H1 (cell line): ENCODE data around the gene CTRL. TPM values are rescaled to one million over a fixed set of nuclear protein-coding genes. Genes with fewer than 3 reads are reported as not detected.
A peak's percentile ranks its signal among the peaks of the same experiment; 100 is the strongest.

Source experiments
- CTCF ChIA-PET: fragments of 300-600 bp; sonication (Branson Sonifier 250); formaldehyde crosslinking; loops from one replicate; lab custom pipeline; 2021; ENCODE audit not compliant: partially characterized antibody; lab: Charles Lee
- POLR2A ChIA-PET: fragments of 300-600 bp; sonication (Branson Sonifier 250); formaldehyde crosslinking; loops from one replicate; lab custom pipeline; 2021; ENCODE audit warnings: inconsistent platforms; ENCODE audit not compliant: partially characterized antibody; lab: Charles Lee
- DNase-seq, 2 experiments: peaks; one replicate each; pipeline versions ENCODE4 v3.0.0 to v3.0.0-alpha.2; 2010 to 2022; ENCODE audit warnings: low spot score in 2 of 2, low read depth in 1 of 2, mixed read lengths in 1 of 2
- FAIRE-seq: peaks from 2 replicates; lab custom pipeline; 2011; peaks lifted over from hg19 to GRCh38; lab: Jason Lieb, UNC
- H2AFZ ChIP-seq: 2 replicates; pipeline ENCODE4 v1.8.1; 2012; ENCODE audit warnings: low read length, inconsistent platforms
- H2AK5ac ChIP-seq: 2 replicates; pipeline ENCODE4 v1.6.1; 2013; ENCODE audit warnings: low read depth, low read length
- H2BK120ac ChIP-seq: replicated peaks from 2 replicates; pipeline ENCODE3; 2013; ENCODE audit warnings: low read depth, low read length, inconsistent platforms
- H2BK12ac ChIP-seq: 2 replicates; pipeline ENCODE4 v1.6.1; 2013; ENCODE audit warnings: low read depth, low read length
- H2BK15ac ChIP-seq: 2 replicates; pipeline ENCODE4 v1.6.1; 2013; ENCODE audit warnings: low read length
- H2BK20ac ChIP-seq: 2 replicates; pipeline ENCODE4 v1.6.1; 2013; ENCODE audit warnings: low read length
- H2BK5ac ChIP-seq: 2 replicates; pipeline ENCODE4 v1.6.1; 2013; ENCODE audit warnings: low read depth, low read length
- H3K14ac ChIP-seq: 2 replicates; pipeline ENCODE4 v1.6.1; 2013; ENCODE audit warnings: inconsistent platforms; ENCODE audit not compliant: insufficient read length
- H3K18ac ChIP-seq: 2 replicates; pipeline ENCODE4 v1.6.1; 2013; ENCODE audit warnings: low read length; ENCODE audit errors: extremely low read depth
- H3K23ac ChIP-seq: 2 replicates; pipeline ENCODE4 v1.6.1; 2013; ENCODE audit warnings: inconsistent platforms; ENCODE audit not compliant: insufficient read length
- H3K23me2 ChIP-seq: 2 replicates; pipeline ENCODE4 v1.6.1; 2013; ENCODE audit warnings: low read depth, low read length
- H3K27ac ChIP-seq: 2 replicates; pipeline ENCODE4 v1.6.1; 2011; ENCODE audit warnings: low read depth, low read length, inconsistent platforms
- H3K27me3 ChIP-seq, 4 experiments: replicated peaks in 1 of 4; 1 replicate in 1 of 4; 2 replicates in 3 of 4; pipeline versions ENCODE4 v1.6.1 to v1.8.1; 2011 to 2013; ENCODE audit warnings: low read length in 3 of 4, mild to moderate bottlenecking in 3 of 4, inconsistent platforms in 2 of 4, mixed read lengths in 2 of 4, moderate library complexity in 1 of 4; ENCODE audit not compliant: control insufficient read depth in 3 of 4, insufficient read depth in 3 of 4; ENCODE audit errors: extremely low read depth in 1 of 4
- H3K36me3 ChIP-seq, 4 experiments: 2 replicates each; pipeline versions ENCODE4 v1.6.1 to v1.8.1; 2011 to 2013; ENCODE audit warnings: mild to moderate bottlenecking in 4 of 4, low read length in 3 of 4, moderate library complexity in 2 of 4, control low read depth in 1 of 4, inconsistent platforms in 1 of 4; ENCODE audit not compliant: insufficient read depth in 4 of 4, control insufficient read depth in 2 of 4
- H3K4ac ChIP-seq: replicated peaks from 2 replicates; pipeline ENCODE3; 2013; ENCODE audit warnings: low read length, low read depth, mixed read lengths, inconsistent platforms; ENCODE audit not compliant: insufficient read length
- H3K4me1 ChIP-seq, 4 experiments: replicated peaks in 1 of 4; 1 replicate in 1 of 4; 2 replicates in 3 of 4; pipeline versions ENCODE4 v1.6.1 to v1.8.1; 2011 to 2013; ENCODE audit warnings: low read length in 3 of 4, inconsistent platforms in 2 of 4, mixed read lengths in 1 of 4; ENCODE audit not compliant: insufficient read depth in 4 of 4, control insufficient read depth in 3 of 4
- H3K4me2 ChIP-seq, 2 experiments: 2 replicates each; pipeline versions ENCODE4 v1.6.1 to v1.8.1; 2011 to 2013; ENCODE audit warnings: low read depth in 2 of 2, low read length in 2 of 2, control low read depth in 1 of 2, inconsistent platforms in 1 of 2, mild to moderate bottlenecking in 1 of 2; ENCODE audit not compliant: insufficient read depth in 1 of 2
- H3K4me3 ChIP-seq, 4 experiments: fragments of 200-600, 300-600 bp in 1 of 4; sonication (generic), shearing (Covaris generic), sonication (Bioruptor Twin) in 1 of 4; 2 replicates each; pipeline versions ENCODE4 v1.5.1 to v1.8.1; 2011 to 2016; ENCODE audit warnings: low read length in 4 of 4, low read depth in 3 of 4, control low read depth in 2 of 4, inconsistent platforms in 2 of 4, mild to moderate bottlenecking in 2 of 4, mixed read lengths in 1 of 4, moderate library complexity in 1 of 4; ENCODE audit not compliant: insufficient read depth in 2 of 4; ENCODE audit errors: extremely low read depth in 1 of 4
- H3K56ac ChIP-seq: replicated peaks from 2 replicates; pipeline ENCODE3; 2013; ENCODE audit warnings: low read depth, mild to moderate bottlenecking, mixed read lengths, low read length, inconsistent platforms; ENCODE audit not compliant: insufficient read length
- H3K79me1 ChIP-seq: 2 replicates; pipeline ENCODE4 v1.6.1; 2013; ENCODE audit warnings: low read depth, low read length, control low read depth
- H3K79me2 ChIP-seq, 2 experiments: 2 replicates each; pipeline versions ENCODE4 v1.6.1 to v1.8.1; 2012 to 2013; ENCODE audit warnings: low read length in 2 of 2, mild to moderate bottlenecking in 2 of 2, inconsistent platforms in 1 of 2; ENCODE audit not compliant: insufficient read depth in 2 of 2, control insufficient read depth in 1 of 2
- H3K9ac ChIP-seq, 4 experiments: replicated peaks in 1 of 4; 1 replicate in 1 of 4; 2 replicates in 3 of 4; pipeline versions ENCODE4 v1.6.1 to v1.8.1; 2011 to 2013; ENCODE audit warnings: low read depth in 3 of 4, low read length in 3 of 4, control low read depth in 2 of 4, mild to moderate bottlenecking in 2 of 4, moderate library complexity in 2 of 4, inconsistent platforms in 1 of 4; ENCODE audit errors: extremely low read depth in 1 of 4
- H3K9me3 ChIP-seq, 2 experiments: 2 replicates each; pipeline versions ENCODE4 v1.6.1 to v1.8.1; 2012 to 2013; ENCODE audit warnings: mild to moderate bottlenecking in 2 of 2, moderate library complexity in 2 of 2, control low read depth in 1 of 2, inconsistent platforms in 1 of 2, low read depth in 1 of 2, low read length in 1 of 2, mixed read lengths in 1 of 2; ENCODE audit not compliant: insufficient read depth in 2 of 2
- H4K20me1 ChIP-seq, 2 experiments: replicated peaks in 1 of 2; 2 replicates each; pipeline versions ENCODE3 to v1.8.1; 2011 to 2013; ENCODE audit warnings: inconsistent platforms in 2 of 2, low read length in 2 of 2, mild to moderate bottlenecking in 1 of 2; ENCODE audit not compliant: insufficient read depth in 2 of 2, control insufficient read depth in 1 of 2
- H4K5ac ChIP-seq: 2 replicates; pipeline ENCODE4 v1.6.1; 2013; ENCODE audit warnings: low read length, low read depth, mixed read lengths, inconsistent platforms; ENCODE audit not compliant: insufficient read length
- H4K8ac ChIP-seq: 2 replicates; pipeline ENCODE4 v1.8.0; 2013; ENCODE audit warnings: mild to moderate bottlenecking, moderate library complexity, low read length, inconsistent platforms; ENCODE audit not compliant: insufficient read depth; ENCODE audit errors: extremely low read depth
- H4K91ac ChIP-seq: replicated peaks from 2 replicates; pipeline ENCODE3; 2013; ENCODE audit warnings: low read length, mixed read lengths, inconsistent platforms; ENCODE audit not compliant: insufficient read length
- KDM5A ChIP-seq: fragments of 200-600 bp; IDR thresholded peaks from 2 replicates; pipeline ENCODE4 v1.7.1; 2012; ENCODE audit warnings: mild to moderate bottlenecking, low read length, inconsistent platforms, mixed read lengths
- RAD21 ChIP-seq, 2 experiments: IDR thresholded peaks in 1 of 2; conservative IDR thresholded peaks in 1 of 2; 2 replicates each; pipeline ENCODE4 v1.6.1; 2011; ENCODE audit warnings: low read depth in 2 of 2, low read length in 2 of 2, improper control_type of control experiment in 1 of 2, inconsistent platforms in 1 of 2, mild to moderate bottlenecking in 1 of 2, moderate library complexity in 1 of 2
- WGBS, 2 experiments: shearing (Covaris generic) in 1 of 2; methylation state at CpG; one replicate each; pipeline versions ENCODE4 v1.1.6 to v1.1.7; 2013 to 2015; ENCODE audit warnings: low lambda C conversion rate in 2 of 2, mixed read lengths in 2 of 2, inconsistent platforms in 1 of 2, low coverage in 1 of 2, missing lambda C conversion rate in 1 of 2; ENCODE audit not compliant: insufficient replicate concordance in 2 of 2, insufficient coverage in 1 of 2, insufficient read length in 1 of 2; ENCODE audit errors: extremely low coverage in 1 of 2, missing lambda C conversion rate in 1 of 2; 5-methylcytosine and 5-hydroxymethylcytosine counted together
- polyA plus RNA-seq, 7 experiments: library from polyadenylated mRNA; depleted of rRNA in 3 of 7; stranded (reverse) in 5 of 7; unstranded in 2 of 7; fragments of >200 nt in 5 of 7; fragments of 200-250 nt in 2 of 7; gene quantifications; 1 replicate in 5 of 7; 2 replicates in 1 of 7; 4 replicates in 1 of 7; pipeline versions ENCODE4 v1.2.1 to v1.2.3, GENCODE V29; 2011 to 2013; ENCODE audit warnings: missing spikeins in 2 of 7, mixed read lengths in 2 of 7
- total RNA-seq: library from RNA; stranded (reverse); fragmentation: NEBNext Ultra II Directional; extraction: Animal tissue kit (Norgen Biotek cat#: 25700); gene quantifications from 2 replicates; pipeline ENCODE4 v1.2.1, GENCODE V29; 2021
- TF ChIP-seq, protein P1 (sequence below), 3 experiments: IDR thresholded peaks; 1 replicate in 2 of 3; 2 replicates in 1 of 3; pipeline versions ENCODE4 v1.5.1 to v1.6.1; 2011; ENCODE audit warnings: low read length in 3 of 3, mild to moderate bottlenecking in 3 of 3, inconsistent platforms in 2 of 3, low read depth in 1 of 3, moderate library complexity in 1 of 3; ENCODE audit not compliant: insufficient read depth in 1 of 3; ENCODE audit errors: control extremely low read depth in 1 of 3

Gene CTRL
- total and polyA plus RNA-seq, 2 of the 8 experiments (the other 6 are each of a cell fraction or from before 2014, with no cell fraction given), result 1.7 to 4.2 TPM

DNA sequence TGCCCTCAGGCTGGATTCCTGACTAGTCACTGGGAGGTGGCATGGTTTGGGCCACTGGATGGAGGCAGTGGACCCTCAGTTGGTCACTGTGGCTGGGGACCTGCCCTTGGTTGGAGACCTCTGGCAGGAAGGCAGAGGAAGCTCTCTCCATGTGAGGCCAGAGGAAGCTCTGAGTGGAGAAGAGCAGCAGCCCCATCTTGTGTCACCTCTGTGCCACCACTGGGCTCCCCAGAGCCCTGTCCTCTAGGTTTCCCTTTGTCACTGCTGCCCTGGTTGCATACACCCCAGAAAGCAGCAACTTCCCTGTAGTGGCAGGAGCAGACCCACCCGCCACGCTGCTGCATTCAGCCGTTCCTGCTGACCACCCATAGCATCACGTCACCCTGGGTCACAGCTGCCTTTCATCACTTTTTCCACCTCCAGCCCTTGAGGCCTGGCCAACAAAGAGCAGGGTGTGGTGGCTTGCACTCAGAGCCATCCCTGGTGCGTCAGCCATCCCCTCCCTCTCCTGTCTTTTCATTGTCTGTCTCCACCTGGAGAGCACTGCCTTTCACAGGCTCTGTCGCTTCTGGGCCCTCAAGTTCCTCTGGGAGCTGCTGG lies 11.9 kb downstream of the CTRL start:
- Histone ChIP-seq H3K79me2 (no peaks in the 10 kb centered on the region; a peak in 1 of 4 replicates), H3K79me1 (peaks cover 10% of the 10 kb centered on the region), H3K23me2 (no peaks in the 10 kb centered on the region), H4K91ac (no peak overlapping the region), H3K4me2 (no peak overlapping the region), H3K4ac (no peak overlapping the region), H3K56ac (no peak overlapping the region), H2BK12ac (no peak overlapping the region), H3K27ac (no peak overlapping the region), H3K9me3 (no peaks in the 10 kb centered on the region), H4K8ac (peak overlapping the region; percentile 3; the same call in 1 of the 2 replicates), H4K5ac (no peak overlapping the region), H3K27me3 (no peaks in the 10 kb centered on the region), H4K20me1 (peaks cover 12 to 14% of the 10 kb centered on the region in 2 experiments), H3K23ac (no peak overlapping the region)
- no peak for FAIRE-seq
- WGBS, 2 experiments, result 81% methylated on average over 6 of the region's 6 CpGs; no CpG with 5 or more reads in 1 of the 2 experiments
- CTCF ChIA-PET, result interaction anchor here (0.6 to 8.9 kb wide), 9 partner anchors 9 to 119 kb away, joined by 3 to 58 read pairs (median 6); partner anchors contain the start of genes CTRL and NRN1L
- TF ChIP-seq, protein P1, sequence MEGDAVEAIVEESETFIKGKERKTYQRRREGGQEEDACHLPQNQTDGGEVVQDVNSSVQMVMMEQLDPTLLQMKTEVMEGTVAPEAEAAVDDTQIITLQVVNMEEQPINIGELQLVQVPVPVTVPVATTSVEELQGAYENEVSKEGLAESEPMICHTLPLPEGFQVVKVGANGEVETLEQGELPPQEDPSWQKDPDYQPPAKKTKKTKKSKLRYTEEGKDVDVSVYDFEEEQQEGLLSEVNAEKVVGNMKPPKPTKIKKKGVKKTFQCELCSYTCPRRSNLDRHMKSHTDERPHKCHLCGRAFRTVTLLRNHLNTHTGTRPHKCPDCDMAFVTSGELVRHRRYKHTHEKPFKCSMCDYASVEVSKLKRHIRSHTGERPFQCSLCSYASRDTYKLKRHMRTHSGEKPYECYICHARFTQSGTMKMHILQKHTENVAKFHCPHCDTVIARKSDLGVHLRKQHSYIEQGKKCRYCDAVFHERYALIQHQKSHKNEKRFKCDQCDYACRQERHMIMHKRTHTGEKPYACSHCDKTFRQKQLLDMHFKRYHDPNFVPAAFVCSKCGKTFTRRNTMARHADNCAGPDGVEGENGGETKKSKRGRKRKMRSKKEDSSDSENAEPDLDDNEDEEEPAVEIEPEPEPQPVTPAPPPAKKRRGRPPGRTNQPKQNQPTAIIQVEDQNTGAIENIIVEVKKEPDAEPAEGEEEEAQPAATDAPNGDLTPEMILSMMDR (IDR thresholded peaks at IDR 0.05; ENCODE audit: control extremely low read depth in 1 of 3, insufficient read depth in 1 of 3, low read depth in 1 of 3, low read length in 3 of 3), result peak in 2 of 3 experiments; percentile 16 to 23; a peak in 1 of 4 replicates
- TF ChIP-seq KDM5A (no peak), RAD21 (IDR thresholded peaks at IDR 0.05 in 1 of 2, conservative IDR thresholded peaks at IDR 0.05 in 1 of 2; ENCODE audit: low read depth in 2 of 2, low read length in 2 of 2) (peak in 1 of 2 experiments; percentile 36; a peak in 3 of 4 replicates)
- TF ChIP-seq, all 59 proteins: peak for 2
- H3K18ac ChIP-seq, result no peak overlapping the region
- no peak overlapping the region for H2AFZ ChIP-seq
- H2AK5ac ChIP-seq, result no peak overlapping the region
- H3K36me3 ChIP-seq, result no peaks in the 10 kb centered on the region; a peak in 1 of 8 replicates
- no peak overlapping the region for H2BK5ac ChIP-seq
- no peak overlapping the region for H3K4me3 ChIP-seq
- H3K9ac ChIP-seq, result no peak overlapping the region
- DNase-seq, result no peak
- H2BK15ac ChIP-seq, result no peak overlapping the region
- H2BK120ac ChIP-seq, result no peak overlapping the region
- no peak overlapping the region for H3K14ac ChIP-seq
- POLR2A ChIA-PET, result interaction anchor here (1.0 to 1.3 kb wide), 2 partner anchors 11 to 14 kb away, joined by 4 read pairs; partner anchors contain the start of gene CTRL
- no peak overlapping the region for H2BK20ac ChIP-seq
- H3K4me1 ChIP-seq, result peaks cover 0 to 9% (median 4%) of the 10 kb centered on the region in 4 experiments; a peak in 6 of 7 replicates
